NCI-H774 (cell line): ENCODE measurements around the gene SH3PXD2A.
"Not testable (repeated sequence)": the region's sequence is repeated elsewhere in the genome, so short reads cannot be mapped to it uniquely, and the experiment has no call there.

ENCODE experiments used
- DNase-seq: peaks from one replicate; lab custom pipeline; 2025; lab: John Stamatoyannopoulos, UW

The SH3PXD2A gene

DNA sequence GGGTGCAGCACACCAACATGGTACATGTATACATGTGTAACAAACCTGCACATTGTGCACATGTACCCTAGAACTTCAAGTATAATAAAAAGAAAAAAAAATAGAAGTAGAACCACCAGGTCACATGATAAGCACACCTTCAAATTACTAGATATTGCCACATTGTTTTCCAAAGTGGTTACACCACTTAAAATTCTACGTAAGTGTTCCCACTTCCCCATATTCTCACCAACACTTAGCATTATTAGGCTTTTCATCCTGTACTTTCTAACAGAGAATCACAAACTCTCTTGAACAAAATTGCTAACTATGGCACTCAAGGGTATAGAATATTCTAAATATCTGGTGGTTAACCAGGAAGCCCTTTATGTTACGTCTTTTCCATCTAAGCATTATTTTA, 22.6 kb downstream of the SH3PXD2A start:
- no peak for DNase-seq

DNA sequence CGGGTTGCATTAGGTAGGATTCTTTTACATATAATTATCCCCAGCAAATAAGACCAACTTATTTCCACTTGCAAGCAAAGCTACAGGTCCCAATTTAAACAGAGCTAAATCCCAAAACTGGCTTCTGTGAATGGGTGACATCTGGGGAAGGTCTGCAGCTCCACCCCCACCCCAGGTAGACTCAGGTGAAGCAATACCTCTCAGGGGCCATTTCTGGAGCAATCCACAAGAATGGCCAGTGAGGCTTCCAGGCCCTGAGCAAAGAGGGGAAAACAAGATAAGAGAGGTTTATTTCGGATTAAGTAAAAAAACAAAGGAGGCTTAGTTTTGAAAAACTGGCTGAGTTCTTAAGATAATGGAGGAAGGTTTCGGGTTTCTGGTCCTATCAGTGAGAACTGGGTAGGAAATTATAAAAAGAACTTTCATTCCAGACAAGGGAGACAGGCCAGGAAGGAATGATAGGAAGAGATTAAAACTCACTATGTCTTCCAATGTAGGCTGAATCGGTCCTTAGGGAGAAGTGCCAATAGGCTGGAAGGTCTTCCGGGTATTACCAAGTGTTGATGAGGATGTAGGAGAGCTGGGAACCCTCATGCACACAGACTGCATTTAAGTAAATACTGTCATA, 25.4 kb downstream of the SH3PXD2A start:
- no peak for DNase-seq

DNA sequence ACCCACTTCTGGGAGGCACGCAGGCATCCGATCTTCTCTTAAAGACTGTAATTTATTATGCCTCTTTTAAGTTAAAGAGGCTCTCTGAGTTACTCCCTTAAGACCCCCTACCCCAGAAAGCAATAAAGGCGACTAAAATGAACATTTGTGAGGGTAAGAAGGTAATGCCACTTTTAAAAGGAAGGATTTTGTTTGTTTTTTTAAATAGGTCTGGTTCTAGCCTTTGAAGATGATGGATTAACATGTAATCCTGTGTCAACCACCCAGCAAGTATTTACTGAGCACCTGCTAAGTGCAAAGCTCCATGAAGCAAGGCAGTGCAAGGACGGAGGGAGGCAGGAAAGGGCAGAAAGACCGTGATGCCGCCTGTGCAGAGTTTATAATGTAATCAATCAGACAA, 26.1 kb downstream of the SH3PXD2A start:
- DNase-seq: no peak

DNA sequence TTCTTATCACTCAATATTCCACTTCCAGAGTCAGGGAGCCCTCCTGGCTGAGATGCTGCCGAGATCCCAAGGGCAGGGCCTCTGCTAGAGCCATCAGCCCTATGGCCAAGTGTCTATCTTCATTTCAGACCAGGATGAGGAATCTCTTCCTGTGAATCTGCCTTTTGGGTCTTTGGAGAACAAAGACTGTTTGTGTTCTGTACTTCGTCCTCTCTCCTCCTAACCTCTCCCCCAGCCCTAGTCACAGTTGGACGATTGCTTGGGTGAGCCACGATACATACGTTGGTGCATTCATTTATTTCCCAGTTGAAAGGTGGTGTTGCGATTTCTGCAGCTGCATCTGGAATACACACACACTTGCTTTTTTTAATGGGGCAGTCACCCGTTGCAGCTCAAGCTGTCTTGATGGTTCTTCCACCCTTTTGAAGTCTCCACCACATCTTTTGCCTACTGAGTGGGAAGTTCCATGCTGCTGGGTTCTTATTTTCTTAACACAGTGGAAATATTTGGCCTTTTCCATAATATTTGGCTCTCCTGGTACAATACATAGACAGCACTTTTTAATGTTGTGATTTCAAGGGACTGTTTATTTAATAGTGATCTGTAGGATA, 26.7 kb downstream of the SH3PXD2A start:
- DNase-seq: no peak

DNA sequence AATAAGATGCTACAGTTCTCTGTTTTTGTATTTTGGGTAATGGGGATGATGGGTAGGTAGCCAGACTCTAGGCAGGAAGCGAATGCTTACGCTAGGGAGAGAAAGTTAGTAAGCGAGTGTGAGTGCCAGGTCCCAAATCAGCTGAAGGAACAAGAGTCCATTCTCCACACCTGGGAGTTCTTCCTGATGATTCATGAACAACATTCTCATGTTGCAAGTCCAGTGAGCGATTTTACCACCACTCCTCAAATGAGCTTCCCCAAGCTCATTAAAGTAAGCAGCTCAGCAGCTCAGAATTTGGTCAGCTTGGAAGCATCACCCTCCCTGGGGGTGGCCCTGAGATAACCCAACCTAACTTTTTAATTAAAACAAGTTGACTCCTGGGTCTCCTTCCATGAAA, 27.3 kb downstream of the SH3PXD2A start:
- DNase-seq: no peak

DNA sequence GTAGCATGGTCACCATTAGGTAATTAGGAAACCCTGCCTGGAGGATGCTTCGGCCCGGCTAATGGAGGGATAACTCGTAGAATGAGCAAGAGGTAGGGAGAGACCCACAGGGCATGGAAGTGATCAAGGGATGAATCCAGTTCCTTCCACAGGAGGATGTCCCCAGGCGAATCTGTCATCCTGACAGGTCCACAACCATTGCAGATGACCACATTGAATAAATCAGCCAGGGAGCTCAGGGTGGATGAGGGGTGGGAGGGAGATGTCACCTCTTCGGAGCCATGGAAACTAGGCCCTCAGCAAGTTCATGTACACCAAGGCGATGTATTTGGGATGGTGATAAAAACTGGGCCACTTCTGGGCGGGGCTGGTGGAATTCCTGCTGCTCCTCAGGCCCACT, 28.5 kb downstream of the SH3PXD2A start:
- no peak for DNase-seq

DNA sequence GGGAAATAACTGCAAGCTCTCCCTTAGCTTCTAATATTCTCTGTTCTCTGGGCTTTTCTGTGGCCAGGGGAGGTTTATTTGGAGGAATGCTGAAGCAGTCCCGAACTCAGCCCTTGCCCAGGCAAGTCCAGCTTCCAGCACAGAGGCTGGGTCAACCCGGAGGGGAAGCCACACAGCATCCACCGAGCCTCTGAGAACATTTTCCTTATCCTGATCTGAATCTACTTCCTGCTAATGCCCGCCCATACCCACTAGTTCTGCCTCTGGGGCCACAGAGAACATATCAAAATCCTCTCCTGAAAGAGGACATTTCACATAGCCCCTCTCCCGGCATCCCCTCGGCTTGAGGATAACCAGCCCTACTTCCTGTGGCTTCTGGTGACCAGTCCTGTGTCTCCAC, 31.1 kb downstream of the SH3PXD2A start:
- no peak for DNase-seq

DNA sequence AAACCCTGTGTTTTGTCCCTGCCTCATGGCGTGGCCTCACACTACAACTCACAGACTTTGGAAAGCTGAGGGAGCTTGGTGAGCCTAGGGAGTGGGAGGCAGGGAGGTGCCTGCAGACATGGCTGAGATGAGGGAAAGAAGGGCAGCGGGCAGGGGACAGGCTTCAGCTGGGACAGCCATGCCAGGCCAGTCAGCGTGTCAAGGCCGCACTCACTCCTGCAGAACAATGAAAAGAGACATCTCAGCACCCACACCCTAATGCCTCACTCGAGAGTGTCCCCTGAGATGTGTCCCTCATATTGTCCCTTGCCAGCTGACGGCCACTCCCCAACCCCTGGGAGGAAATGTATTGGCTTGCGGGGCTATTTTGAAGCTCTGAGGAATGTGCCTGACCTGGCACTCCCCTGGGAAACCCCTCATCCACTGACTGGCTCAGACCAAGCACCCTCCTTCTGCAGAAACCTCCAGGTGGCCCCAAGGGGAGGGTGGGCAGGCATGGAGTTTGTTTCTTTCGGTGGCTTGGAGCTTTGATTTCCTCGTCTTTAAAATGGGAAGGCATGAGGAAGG, 31.6 kb downstream of the SH3PXD2A start:
- no peak for DNase-seq

DNA sequence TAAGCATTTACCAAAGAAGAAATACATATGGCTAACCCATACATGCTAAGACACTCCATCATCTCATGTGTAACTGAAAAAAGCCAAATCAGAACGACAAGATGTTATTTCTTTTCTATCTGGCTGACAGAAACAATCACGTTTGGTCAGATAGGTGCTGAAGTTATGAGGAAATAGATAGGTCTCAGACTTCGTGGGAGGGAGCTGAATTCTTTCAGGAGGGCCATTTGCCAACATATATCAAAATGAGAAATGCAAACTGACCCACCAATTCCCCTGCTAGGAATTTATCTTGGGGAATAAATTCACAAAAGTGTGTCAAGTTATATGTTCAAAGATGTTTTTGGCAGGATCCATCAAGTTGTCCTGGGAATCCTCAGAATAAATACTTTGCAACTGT, 32.6 kb downstream of the SH3PXD2A start:
- DNase-seq: no peak

DNA sequence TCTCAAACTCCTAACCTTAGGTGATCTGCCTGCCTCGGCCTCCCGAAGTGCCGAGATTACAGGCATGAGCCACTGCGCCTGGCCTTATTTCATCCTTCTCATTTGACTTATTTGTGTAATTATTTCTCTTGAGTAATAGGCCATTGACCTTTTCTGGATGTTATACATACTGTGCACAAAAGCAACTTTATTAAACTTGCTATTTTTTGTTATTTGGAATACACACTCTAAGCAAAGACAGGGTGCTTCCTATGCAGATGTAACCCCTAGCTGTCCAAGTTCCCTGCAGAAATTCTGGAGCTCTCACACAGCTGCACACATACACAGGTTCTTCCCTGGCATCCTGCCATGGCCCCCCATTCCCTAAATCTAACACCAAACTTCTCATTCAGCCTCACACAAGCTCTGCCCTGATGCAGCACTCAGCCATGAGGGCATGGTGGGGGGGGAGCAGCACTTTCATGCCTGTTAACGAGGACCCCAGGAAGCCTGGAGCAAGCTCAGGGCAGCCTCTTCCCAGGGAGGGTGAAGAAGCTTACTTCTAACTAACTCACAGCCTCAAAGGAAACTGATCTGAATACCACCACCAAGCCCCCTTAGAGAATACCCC, 33.2 kb downstream of the SH3PXD2A start:
- DNase-seq: no peak

DNA sequence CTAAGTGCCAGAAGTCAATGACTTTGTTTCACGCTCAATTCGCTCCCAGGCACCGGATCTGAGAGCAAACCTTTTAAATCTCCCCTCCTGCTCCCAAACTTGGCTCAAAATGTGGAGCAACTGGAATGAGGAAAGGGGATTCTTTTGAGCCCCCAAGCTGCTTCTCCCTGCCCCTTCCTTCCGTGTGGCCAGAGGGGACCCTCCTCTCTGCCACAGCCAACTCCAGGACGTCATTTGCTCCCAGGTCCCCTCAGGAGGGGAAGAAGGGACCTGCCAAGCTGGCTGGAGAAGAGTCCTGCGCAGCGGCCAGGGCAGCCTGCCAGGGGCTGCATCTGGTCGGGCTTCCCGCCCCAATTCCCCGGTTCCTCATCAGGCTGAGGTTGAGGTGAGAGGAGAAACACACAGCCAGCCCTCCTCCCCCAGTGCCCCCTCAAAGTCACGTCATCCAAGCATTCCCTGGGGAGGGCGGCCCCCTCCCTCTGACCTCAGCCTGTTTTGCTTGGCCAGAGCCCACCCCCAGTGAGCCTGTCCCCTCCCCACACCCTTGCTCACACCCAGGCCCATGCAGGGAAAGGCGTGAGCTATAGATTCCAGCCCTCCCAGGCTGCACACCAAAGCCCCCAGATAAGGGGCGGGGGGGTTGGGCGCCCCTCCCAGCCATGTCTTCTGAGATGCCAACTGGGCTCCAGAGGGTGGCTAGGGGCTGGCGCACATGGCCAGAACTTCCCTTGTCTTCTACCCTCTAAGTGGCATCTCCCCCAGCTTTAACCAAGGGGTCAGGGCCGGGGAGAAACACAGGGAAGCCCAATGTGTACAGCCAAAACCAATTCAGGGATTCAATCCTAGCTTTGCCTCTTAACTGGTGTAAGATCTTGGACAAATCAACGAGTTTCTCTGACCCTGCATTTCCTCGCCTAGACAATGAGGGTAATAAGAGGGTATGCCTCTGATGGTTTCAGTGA, 35.0 kb downstream of the SH3PXD2A start:
- DNase-seq: no peak

DNA sequence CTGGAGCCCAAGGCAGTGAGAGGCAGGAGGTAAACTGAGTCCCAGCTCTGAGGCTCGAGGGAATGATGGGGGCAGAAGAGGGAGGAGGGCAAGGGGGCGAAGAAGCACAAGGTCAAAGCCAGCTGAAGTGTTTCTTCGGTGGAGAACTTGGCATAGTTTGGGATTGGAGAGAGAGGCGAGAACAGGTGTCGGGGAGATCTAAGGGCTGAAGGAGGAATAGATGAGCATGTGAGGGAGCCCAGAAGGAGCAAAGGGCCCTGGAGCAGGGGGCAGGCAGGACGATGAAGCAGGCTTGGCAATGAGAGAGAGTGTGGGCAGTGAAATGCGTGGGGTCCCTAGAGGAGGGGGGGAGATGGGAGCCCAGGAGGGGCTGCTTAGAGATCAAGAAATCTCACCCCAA, 35.9 kb downstream of the SH3PXD2A start:
- no peak for DNase-seq

DNA sequence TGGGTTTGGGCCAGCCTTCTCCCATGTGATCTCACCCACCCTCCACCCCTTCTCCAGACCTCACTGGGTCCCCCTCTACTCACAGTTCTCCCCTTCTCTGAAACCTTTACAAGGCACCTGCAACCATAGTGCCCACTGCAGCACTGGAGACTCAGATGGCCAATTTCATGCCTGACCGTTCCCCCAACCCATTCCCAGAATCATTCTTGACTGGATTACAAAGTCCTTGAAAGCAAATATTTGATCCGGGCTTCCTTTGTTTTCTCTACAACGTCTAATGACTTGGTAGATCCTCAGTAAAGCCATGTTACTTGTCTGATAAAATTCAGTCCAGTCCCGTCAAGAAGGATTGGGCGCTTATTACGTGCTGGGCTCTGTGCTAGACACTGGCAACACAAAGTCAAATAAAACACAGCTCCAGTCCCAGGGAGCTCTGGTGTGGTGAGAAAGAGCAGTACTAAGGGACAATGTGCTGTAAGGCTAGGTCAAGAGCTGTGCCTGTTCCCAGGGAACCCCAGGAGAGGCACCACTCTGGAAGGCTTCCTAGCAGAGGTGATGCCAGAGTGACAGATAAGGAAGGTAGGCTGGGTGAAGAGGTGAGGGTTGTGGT, 36.5 kb downstream of the SH3PXD2A start:
- no peak for DNase-seq

DNA sequence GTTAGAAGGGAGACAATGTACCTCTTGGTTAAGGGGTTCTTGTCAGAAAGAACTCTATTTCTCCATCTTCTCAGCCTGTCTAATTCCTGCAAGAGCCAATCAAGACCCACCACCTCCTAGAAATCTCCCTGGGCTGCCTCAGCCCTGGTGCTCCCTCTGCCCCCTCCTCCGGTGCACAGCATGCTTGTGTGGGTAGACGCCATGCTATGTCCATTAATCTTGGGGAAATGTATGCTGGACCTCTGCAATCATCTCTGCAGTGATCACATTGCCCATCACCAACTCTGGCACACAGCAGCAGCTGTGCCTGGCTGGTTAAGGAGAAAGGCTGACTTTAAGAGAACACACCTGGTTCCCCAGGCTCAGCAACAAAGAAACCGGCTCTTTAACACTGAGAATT, 37.3 kb downstream of the SH3PXD2A start:
- DNase-seq: no peak

DNA sequence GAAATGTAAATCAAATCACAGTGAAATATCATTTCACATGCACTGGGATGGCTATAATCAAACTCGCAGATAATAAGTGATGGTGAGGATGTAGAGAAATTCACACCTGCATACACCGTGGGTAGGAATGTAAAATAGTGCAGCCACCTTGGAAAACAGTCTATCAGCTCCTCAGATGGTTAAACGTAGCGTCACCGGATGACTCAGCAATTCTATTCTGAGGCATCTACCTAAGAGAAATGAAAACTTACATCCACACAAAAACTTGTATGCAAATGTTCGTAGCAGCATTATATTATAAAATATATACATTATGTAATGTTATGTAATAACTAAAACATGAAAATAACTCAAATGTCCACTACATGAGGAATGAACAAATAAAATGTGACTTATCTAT, 38.9 kb downstream of the SH3PXD2A start:
- no peak for DNase-seq

DNA sequence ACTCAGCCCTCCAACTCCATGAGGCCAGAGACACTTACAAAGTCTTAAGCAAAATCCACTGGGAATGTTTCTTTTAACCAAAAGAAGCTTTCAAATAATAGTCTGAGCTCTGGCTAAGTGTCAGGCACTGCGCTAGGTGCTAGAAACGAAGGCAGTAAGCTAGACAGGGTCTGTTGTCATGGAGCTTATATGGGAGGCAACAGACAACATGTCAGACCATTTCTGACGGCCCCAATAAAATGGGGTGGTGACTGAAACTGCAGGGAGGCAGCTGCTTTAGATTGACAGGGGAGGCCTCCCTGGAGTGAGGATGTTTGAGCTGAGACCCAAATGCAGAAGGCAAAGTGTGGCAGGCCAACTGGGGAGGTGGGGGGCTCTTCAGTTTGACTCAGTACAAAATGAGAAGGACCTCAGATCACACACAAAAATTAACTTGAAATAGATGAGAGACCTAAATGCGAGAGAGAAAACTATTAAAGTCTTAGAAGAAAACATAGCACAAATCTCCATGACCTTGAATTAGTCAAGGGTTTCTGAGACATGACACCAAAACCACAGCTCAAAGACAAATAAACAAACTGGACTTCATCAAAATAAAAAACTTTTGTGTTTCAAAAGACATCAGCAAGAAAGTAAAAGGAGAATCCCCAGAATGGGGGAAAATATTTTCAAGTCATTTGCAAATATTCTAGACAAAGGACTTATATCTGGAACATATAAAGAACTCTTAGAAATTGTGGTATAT, 40.6 kb downstream of the SH3PXD2A start:
- no peak for DNase-seq

DNA sequence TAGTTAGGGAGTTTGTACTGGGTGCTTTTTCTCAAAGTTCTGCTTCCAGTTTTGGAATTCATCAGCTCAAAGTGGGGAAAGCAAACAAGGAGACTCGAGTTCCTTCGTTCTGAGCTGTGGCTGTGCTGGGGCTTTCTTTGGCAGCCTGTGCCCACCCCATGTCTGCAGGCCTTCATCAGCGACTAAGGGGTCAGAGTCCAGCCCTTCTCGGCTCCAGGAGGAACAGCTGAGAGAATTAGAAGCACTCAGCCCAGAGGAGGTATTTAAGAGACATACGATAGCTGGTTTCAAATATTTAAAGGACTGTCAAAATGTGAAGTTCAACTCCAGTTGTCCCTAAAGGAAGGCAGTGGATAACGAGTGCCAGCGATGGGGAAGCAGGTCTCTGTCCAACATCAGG, 41.3 kb downstream of the SH3PXD2A start:
- no peak for DNase-seq

DNA sequence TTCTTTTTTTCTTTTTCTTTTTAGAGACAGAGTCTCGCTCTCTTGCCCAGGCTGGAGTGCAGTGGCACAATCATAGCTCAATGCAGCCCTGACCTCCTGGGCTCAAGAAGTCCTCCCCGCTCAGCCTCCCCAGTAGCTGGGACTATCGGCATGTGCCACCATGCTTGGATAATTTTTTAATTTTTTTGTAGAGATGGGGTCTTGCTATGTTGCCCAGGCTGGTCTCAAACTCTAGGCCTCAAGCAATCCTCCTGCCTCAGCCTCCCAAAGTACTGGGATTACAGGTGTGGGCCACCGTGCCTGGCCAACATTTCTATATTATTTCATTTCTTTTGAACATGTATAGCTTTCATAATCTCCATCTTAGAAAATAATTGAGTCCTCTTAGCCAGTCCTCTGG, 42.1 kb downstream of the SH3PXD2A start:
- not testable (repeated sequence) for DNase-seq

DNA sequence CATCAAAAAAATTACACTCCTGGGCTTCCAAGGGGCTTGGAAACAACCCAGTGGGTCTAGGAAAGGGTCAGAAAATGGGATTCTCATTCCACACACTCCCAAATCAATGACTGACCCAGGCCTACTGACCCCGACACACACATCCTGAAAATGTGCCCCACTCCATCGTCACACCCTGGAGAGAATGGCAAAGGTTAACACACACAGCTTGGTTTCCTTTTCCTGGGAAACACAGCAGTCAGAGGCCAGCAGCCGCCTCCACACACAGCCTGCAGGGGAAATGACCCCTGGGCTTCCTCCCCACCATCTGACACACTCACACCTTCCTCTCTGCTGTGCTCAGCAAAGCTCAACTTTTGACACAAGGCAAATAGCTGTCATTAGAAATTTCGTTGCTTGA, 42.9 kb downstream of the SH3PXD2A start:
- DNase-seq: no peak

DNA sequence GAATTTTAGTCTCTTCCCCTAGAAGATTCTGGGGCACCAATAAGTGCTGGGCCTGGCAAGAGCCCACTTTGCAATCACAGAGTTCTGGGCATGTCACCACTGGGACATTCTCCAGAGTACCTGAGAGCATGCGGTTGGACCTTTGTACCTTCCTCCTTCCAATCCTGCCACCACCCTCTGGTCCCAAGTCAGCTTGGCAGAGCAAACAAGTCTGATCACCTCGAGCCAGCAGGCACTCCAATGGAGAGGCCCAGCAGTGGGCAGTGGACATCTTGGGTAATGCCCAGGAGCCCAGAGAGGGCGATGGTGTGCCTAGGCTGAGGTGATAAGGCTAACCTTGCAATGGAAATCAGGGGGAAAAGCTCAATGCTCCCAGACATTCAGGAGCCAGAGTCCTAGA, 43.4 kb downstream of the SH3PXD2A start:
- no peak for DNase-seq

DNA sequence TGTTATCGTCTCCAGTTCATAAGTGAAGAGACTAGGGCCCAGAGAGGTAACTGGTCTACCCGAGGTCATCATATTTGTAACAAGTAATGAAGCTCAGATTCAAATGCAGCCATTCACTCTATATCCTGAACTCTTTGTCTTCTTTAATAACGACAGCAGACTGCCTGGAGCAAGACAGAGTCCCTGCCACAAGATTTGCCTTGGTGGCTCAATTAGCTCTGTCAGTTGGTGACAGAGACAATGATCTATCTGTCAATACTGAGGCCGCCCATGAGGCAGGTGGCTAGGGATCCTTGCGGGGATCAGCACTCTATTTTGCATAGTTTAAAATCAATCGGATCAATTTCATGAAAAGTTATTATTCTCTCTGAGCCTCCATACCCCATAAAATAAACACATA, 43.9 kb downstream of the SH3PXD2A start:
- no peak for DNase-seq
